ENCODE measurements around the gene THBS1. TPM values are rescaled to one million over a fixed set of nuclear protein-coding genes. Genes with fewer than 3 reads are reported as not detected.

The THBS1 gene
- total RNA-seq, 1 experiment from 2014 or later = 37.1 TPM

DNA sequence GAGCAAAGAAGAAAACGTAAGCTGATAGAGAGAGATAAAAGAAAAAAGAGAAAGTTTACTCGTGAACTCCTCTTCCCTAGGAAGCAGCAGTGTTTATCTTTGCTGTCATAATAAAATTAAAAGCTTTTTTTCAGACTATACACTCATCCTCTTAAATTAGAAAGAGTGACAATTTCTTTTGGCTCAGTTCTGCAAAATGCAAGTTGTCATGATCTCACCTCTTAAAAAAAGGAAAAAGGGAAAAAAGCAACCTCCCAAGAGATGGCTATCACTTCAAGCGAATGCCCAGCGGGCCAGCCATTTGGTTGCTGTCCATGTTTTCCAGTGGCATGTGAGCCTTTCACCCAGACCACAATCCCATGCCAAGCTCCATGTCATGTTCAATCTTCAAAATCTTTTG lies 7.0 kb upstream of the THBS1 start:
- no peak overlapping the region for H3K4me3 Mint-ChIP-seq
- TF ChIP-seq, protein P1, sequence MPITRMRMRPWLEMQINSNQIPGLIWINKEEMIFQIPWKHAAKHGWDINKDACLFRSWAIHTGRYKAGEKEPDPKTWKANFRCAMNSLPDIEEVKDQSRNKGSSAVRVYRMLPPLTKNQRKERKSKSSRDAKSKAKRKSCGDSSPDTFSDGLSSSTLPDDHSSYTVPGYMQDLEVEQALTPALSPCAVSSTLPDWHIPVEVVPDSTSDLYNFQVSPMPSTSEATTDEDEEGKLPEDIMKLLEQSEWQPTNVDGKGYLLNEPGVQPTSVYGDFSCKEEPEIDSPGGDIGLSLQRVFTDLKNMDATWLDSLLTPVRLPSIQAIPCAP (CRISPR knock-in tag; IDR thresholded peaks at IDR 0.05) = no peak
- TF ChIP-seq GRHL2 (CRISPR knock-in tag; IDR thresholded peaks at IDR 0.05; ENCODE audit: insufficient replicate concordance, severe bottlenecking) (no peak), ZNF263 (CRISPR knock-in tag; IDR thresholded peaks at IDR 0.05; ENCODE audit: low read depth) (no peak), NFYB (CRISPR knock-in tag; conservative IDR thresholded peaks at IDR 0.05; ENCODE audit: low read depth) (no peak), NFE2L1 (CRISPR knock-in tag; IDR thresholded peaks at IDR 0.05) (no peak), CREM (CRISPR knock-in tag; IDR thresholded peaks at IDR 0.05) (no peak)
- TF ChIP-seq, protein P2, sequence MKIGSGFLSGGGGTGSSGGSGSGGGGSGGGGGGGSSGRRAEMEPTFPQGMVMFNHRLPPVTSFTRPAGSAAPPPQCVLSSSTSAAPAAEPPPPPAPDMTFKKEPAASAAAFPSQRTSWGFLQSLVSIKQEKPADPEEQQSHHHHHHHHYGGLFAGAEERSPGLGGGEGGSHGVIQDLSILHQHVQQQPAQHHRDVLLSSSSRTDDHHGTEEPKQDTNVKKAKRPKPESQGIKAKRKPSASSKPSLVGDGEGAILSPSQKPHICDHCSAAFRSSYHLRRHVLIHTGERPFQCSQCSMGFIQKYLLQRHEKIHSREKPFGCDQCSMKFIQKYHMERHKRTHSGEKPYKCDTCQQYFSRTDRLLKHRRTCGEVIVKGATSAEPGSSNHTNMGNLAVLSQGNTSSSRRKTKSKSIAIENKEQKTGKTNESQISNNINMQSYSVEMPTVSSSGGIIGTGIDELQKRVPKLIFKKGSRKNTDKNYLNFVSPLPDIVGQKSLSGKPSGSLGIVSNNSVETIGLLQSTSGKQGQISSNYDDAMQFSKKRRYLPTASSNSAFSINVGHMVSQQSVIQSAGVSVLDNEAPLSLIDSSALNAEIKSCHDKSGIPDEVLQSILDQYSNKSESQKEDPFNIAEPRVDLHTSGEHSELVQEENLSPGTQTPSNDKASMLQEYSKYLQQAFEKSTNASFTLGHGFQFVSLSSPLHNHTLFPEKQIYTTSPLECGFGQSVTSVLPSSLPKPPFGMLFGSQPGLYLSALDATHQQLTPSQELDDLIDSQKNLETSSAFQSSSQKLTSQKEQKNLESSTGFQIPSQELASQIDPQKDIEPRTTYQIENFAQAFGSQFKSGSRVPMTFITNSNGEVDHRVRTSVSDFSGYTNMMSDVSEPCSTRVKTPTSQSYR (CRISPR knock-in tag; IDR thresholded peaks at IDR 0.05) = no peak
- TF ChIP-seq, protein P3, sequence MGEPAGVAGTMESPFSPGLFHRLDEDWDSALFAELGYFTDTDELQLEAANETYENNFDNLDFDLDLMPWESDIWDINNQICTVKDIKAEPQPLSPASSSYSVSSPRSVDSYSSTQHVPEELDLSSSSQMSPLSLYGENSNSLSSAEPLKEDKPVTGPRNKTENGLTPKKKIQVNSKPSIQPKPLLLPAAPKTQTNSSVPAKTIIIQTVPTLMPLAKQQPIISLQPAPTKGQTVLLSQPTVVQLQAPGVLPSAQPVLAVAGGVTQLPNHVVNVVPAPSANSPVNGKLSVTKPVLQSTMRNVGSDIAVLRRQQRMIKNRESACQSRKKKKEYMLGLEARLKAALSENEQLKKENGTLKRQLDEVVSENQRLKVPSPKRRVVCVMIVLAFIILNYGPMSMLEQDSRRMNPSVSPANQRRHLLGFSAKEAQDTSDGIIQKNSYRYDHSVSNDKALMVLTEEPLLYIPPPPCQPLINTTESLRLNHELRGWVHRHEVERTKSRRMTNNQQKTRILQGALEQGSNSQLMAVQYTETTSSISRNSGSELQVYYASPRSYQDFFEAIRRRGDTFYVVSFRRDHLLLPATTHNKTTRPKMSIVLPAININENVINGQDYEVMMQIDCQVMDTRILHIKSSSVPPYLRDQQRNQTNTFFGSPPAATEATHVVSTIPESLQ (CRISPR knock-in tag; IDR thresholded peaks at IDR 0.05) = no peak
- TF ChIP-seq, protein P4, sequence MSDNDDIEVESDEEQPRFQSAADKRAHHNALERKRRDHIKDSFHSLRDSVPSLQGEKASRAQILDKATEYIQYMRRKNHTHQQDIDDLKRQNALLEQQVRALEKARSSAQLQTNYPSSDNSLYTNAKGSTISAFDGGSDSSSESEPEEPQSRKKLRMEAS (CRISPR knock-in tag; IDR thresholded peaks at IDR 0.05) = no peak
- peaks cover 8% of the 10 kb centered on the region for H3K27me3 Mint-ChIP-seq (ENCODE audit: low read depth)
- peaks cover 4% of the 10 kb centered on the region for H3K4me1 Mint-ChIP-seq
- no peak for ATAC-seq
- ChIA-PET POLR2A (no interaction called here), CTCF (interaction anchor here (1.2 kb wide), 1 partner anchor 18 kb away, joined by 4 read pairs; no protein-coding TSS in a partner anchor)
- H3K36me3 Mint-ChIP-seq = no peaks in the 10 kb centered on the region
- DNase-seq (ENCODE audit: low spot score) = no peak
- no peak overlapping the region for H3K27ac Mint-ChIP-seq
- peaks cover 2% of the 10 kb centered on the region; the same call in 1 of the 2 replicates for H3K9me3 Mint-ChIP-seq

DNA sequence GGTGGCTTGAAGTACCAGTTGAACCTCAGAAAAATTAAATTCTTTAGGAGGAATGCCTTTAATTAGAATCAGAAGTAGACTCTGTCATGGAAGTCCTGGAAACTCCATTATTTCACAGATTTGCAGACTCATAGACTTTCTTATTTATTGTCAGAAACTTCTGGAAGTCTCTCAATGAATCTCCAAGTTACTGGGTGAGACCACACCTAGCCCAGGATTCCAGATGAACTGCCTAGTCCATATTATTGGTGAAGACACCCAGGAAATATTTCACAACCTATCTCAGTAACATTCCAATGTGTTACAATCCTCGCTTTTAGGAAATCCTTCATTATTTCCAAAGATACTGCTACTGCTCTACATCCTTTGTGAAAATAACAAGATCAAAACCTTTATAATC lies 6.5 kb upstream of the THBS1 start:
- Mint-ChIP-seq H3K4me1 (peaks cover 10% of the 10 kb centered on the region), H3K4me3 (no peak overlapping the region)
- CTCF ChIA-PET = no interaction called here

More for the DNA sequence above, 6.5 kb upstream of the THBS1 start:
- H3K36me3 Mint-ChIP-seq = no peaks in the 10 kb centered on the region
- H3K27ac Mint-ChIP-seq = no peak overlapping the region
- DNase-seq (ENCODE audit: low spot score) (no peak), ATAC-seq (no peak)
- TF ChIP-seq, protein P5, sequence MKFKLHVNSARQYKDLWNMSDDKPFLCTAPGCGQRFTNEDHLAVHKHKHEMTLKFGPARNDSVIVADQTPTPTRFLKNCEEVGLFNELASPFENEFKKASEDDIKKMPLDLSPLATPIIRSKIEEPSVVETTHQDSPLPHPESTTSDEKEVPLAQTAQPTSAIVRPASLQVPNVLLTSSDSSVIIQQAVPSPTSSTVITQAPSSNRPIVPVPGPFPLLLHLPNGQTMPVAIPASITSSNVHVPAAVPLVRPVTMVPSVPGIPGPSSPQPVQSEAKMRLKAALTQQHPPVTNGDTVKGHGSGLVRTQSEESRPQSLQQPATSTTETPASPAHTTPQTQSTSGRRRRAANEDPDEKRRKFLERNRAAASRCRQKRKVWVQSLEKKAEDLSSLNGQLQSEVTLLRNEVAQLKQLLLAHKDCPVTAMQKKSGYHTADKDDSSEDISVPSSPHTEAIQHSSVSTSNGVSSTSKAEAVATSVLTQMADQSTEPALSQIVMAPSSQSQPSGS (CRISPR knock-in tag; IDR thresholded peaks at IDR 0.05; ENCODE audit: borderline replicate concordance, low read depth) = no peak
- TF ChIP-seq, protein P6, sequence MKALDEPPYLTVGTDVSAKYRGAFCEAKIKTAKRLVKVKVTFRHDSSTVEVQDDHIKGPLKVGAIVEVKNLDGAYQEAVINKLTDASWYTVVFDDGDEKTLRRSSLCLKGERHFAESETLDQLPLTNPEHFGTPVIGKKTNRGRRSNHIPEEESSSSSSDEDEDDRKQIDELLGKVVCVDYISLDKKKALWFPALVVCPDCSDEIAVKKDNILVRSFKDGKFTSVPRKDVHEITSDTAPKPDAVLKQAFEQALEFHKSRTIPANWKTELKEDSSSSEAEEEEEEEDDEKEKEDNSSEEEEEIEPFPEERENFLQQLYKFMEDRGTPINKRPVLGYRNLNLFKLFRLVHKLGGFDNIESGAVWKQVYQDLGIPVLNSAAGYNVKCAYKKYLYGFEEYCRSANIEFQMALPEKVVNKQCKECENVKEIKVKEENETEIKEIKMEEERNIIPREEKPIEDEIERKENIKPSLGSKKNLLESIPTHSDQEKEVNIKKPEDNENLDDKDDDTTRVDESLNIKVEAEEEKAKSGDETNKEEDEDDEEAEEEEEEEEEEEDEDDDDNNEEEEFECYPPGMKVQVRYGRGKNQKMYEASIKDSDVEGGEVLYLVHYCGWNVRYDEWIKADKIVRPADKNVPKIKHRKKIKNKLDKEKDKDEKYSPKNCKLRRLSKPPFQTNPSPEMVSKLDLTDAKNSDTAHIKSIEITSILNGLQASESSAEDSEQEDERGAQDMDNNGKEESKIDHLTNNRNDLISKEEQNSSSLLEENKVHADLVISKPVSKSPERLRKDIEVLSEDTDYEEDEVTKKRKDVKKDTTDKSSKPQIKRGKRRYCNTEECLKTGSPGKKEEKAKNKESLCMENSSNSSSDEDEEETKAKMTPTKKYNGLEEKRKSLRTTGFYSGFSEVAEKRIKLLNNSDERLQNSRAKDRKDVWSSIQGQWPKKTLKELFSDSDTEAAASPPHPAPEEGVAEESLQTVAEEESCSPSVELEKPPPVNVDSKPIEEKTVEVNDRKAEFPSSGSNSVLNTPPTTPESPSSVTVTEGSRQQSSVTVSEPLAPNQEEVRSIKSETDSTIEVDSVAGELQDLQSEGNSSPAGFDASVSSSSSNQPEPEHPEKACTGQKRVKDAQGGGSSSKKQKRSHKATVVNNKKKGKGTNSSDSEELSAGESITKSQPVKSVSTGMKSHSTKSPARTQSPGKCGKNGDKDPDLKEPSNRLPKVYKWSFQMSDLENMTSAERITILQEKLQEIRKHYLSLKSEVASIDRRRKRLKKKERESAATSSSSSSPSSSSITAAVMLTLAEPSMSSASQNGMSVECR (CRISPR knock-in tag; IDR thresholded peaks at IDR 0.05; ENCODE audit: borderline replicate concordance) = no peak
- TF ChIP-seq ESRRA (CRISPR knock-in tag; IDR thresholded peaks at IDR 0.05; ENCODE audit: borderline replicate concordance) (no peak), GABPB1 (CRISPR knock-in tag; IDR thresholded peaks at IDR 0.05) (no peak), CBFB (CRISPR knock-in tag; IDR thresholded peaks at IDR 0.05; ENCODE audit: low read depth) (no peak)
- TF ChIP-seq, protein P4 (CRISPR knock-in tag; IDR thresholded peaks at IDR 0.05) = no peak
- TF ChIP-seq, protein P1 (CRISPR knock-in tag; IDR thresholded peaks at IDR 0.05) = no peak
- H3K9me3 Mint-ChIP-seq = no peaks in the 10 kb centered on the region
- H3K27me3 Mint-ChIP-seq (ENCODE audit: low read depth) = peaks cover 14% of the 10 kb centered on the region
- POLR2A ChIA-PET = interaction anchor here (0.6 to 0.7 kb wide), 2 partner anchors 17 to 63 kb away, joined by 7 to 10 read pairs; no protein-coding TSS in a partner anchor
